HG02981 (cell line): ENCODE data around the gene CCDC27.
"Not testable (repeated sequence)": the region's sequence is repeated elsewhere in the genome, so short reads cannot be mapped to it uniquely, and the experiment has no call there.

Source experiments
- ATAC-seq: cut with Tn5 transposase; IDR thresholded peaks from one replicate; pipeline ENCODE4 v1.9.1; 2021; ENCODE audit warnings: mild to moderate bottlenecking, moderate library complexity; ENCODE audit not compliant: unreplicated experiment

The CCDC27 gene

DNA sequence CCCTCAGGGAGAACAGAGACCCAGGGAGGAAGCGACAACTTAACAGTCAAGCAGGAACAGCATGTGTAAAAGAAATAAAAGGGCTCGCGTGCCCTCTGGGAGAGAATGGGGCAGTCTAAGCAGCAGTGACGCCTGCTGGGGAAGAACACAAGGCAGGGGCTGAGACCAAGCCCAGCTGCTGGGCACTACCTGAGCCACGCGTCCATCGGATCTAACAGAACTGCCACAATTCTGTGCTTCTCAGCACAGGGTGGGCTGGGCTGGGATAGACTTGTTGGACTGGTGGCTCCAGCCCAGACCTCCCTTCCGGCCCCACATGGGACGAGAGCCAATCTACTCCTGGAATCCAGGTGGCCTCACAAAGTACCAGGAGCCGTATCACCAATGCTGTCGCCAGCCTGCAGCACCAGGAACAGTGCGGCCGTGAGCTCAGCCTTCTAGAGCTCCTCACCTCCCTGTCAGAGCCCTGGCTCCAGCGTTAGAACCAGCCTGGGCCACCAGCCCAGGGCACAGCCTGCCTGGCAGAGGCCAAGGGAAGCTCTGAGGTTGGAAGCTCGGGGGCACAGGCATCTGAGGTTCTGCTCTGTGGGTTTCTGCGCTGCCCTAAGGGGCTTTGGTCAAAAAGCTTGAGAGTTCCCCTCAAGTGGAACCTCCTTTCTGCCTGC is 36.6 kb downstream of the CCDC27 start:
- ATAC-seq = no peak

DNA sequence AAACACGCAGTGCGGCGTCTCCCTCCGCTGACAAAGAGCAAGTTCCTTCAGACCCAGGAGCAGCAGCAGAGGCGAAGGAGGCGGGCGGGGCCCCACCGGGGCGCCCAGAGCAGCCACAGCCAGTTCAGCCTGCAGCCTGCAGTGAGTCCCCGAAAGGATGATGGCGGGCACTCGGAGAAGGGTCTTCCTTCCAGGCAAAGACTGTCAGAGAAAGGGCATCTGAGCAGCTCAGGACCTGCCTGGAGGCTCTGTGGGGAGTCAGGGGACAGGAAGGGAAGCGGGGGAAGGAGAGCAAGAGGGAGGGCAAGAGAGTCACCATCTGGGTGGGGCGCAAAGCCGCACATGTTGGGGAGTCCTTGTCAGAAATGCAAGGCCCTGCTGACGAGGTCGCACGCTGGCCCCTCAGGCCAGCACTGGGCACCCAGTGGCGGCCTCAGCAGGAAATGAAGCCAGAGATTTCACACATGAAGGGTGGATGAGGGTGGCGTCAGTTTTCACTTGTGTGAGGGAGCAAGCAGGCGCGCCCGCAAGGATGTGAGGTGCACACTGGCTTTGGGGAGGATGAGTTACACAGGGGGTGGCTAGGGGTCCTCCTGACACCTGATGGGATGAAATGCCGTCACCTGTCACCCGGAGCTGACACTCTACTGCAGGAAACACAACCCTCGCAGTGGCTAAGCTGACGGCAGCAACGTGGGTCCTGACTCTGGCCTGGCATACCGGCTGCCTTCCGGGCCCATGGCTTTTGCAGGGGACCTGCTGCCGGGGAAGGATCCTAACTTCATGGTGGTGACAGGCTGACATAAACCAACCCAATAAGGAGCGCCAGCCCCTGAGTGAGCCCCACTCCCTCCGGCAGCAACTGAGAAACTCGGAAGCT is 37.4 kb downstream of the CCDC27 start:
- ATAC-seq = no peak

DNA sequence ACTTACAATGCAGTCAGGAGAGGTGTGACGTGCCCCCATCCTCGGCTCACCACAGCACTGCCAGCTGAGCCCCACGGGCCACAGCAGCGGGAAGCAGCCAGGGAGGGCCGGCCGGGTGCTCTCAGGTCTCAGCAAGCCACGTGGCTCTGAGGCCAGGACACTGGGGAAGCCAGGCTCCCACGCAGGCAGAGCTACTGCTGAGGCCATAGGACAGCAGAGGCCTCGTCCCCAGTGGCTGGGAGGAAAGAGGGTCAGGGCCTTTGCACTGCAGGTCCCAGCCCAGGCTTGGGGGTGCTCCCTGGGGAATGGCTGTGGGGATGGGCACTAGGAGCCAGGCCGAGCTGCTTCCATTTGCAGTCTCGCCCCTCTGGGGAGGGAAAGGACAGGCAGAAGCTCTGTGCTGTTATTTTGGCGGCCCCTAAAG is 38.3 kb downstream of the CCDC27 start:
- no peak for ATAC-seq

DNA sequence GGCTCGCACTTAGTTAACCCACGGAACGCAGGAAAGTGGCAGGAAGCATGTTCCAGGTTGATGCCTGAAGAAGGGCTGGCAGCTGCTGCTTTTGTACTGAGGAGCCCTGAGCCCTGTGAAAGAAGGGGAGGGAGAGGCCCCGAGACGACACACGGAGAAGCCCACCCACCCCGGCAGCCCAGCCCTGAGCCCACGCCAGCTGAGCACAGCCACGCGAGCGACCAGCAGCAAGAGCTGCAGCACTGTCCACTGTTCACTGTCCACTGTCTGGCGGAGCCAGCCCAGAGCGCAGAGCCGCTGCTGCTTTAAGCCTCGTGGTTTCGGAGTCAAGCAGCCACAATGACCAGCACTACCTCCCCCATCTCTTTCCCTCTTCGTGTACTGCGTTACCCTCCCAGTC is 38.7 kb downstream of the CCDC27 start:
- no peak for ATAC-seq

DNA sequence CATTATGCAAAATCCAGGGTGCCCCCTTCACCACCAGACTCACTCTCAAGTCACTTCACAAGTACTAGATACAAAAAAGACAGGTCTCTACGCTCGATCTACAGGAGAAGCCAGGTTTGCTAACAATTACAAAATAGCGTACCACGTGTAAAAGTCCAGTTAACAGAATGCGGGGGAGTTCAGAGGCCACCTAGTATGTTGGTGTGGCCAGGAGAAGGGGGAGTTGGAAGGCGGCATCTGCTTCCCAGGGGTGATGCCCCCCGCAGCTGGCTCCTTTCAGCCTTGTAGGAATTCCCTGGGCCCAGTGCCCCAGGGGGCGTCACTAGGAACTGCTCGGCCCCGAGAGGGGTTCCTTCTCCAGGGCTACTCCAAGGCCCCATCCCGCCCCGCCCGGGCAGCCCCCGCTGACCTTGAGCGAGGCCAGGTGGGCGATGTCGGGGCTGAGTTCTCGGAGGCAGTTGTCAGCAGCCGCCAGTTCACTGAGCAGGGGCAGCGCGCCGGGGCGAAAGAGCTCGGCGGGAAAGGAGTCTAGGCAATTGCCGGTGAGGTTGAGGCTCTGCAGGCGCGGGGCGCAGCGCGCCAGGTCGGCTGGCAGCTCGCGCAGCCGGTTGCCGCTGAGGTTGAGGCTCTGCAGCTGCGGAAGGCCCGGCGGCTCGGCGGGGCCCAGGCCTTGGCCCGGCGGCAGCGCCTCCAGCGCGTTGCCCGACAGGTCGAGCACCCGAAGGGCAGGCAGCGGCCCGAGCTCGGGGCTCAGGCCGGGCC is 43.4 kb downstream of the CCDC27 start:
- peak; percentile 20 for ATAC-seq

DNA sequence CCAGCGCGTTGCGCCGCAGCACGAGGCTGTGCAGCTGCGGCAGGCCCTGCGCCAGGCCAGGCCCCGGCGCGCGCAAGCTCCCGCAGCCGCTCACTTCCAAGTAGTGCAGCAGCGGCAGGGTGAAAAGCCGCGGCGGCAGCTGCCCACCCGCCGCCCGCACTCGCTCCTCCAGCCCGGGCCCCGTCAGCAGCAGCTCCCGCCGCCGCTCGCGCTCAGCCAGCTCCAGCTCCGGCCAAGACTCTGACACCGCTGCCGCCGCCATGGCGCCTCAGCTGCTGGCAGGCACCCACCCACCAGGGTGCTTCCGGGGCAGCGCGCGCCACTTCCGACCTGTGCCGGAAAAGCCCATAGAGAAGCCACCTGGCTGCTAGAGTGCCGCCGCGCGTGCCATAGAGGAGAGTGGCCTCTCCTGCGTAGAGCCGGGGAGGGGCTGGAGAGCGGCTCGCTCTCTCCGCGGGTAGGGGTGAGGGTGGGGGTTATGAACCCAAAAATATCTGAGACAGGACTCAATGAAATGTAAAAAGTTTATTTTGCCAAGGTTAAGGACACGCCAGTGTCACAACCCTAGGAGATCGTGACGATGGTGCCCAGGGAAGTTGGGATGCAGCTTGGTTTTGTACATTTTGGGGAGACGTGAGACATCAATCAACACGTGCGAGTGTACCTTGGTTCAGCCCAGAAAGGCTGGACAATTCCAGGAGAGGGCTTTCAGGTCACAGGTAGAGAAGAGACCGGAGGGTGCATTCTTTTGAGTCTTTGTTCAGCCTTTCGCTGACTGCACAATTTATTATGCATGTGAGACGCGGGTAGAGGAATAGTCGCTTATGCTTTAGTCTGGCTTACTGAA is 44.2 kb downstream of the CCDC27 start, which contains the start of gene LRRC47:
Gene LRRC47 (minus strand): TSS at position 284 of the 847 bp plus-strand sequence. CDS start 22 bp downstream, at position 262.
- peak; percentile 95 for ATAC-seq

DNA sequence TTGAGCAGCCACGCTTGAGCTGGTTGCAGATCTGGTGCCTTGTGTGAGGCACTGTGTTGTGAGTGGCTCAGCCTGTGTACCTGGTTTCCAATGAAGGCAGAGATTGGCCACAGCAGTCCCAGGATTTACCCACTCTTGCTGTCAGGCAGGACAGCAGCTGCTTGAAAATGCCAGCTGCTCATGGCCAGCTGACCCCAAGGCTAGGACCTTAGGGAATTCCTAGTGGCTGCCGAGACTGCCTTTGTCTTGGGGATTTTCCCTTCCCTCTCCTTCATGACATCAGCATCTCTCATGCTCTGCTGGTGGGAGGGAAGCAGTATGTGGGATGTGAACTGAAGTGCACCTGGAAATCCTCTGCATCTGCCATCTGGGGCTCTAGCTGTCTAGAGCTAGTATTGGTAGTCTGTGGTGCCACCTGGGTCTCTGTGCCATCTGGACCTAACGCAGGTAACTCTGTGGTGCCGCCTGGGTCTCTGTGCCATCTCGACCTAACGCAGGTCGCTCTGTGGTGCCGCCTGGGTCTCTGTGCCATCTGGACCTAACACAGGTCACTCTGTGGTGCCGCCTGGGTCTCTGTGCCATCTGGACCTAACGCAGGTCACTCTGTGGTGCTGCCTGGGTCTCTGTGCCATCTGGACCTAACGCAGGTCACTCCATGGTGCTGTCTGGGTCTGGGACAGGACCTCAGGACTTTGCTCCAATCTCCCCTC is 47.9 kb downstream of the CCDC27 start:
- ATAC-seq = no peak

DNA sequence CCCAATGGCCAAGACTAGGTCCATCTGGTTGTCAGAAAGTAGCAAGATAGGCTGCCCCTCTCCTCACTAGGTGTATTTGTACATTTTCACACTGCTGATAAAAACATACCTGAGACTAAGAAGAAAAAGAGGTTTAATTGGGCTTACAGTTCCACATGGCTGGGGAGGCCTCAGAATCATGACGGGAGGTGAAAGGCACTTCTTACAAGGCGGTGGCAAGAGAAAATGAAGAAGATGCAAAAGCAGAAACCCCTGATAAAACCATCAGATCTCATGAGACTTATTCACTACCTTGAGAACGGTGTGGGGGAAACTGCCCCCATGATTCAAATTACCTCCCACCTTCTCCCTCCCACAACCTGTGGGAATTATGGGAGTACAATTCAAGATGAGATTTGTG is 48.5 kb downstream of the CCDC27 start:
- not testable (repeated sequence) for ATAC-seq

DNA sequence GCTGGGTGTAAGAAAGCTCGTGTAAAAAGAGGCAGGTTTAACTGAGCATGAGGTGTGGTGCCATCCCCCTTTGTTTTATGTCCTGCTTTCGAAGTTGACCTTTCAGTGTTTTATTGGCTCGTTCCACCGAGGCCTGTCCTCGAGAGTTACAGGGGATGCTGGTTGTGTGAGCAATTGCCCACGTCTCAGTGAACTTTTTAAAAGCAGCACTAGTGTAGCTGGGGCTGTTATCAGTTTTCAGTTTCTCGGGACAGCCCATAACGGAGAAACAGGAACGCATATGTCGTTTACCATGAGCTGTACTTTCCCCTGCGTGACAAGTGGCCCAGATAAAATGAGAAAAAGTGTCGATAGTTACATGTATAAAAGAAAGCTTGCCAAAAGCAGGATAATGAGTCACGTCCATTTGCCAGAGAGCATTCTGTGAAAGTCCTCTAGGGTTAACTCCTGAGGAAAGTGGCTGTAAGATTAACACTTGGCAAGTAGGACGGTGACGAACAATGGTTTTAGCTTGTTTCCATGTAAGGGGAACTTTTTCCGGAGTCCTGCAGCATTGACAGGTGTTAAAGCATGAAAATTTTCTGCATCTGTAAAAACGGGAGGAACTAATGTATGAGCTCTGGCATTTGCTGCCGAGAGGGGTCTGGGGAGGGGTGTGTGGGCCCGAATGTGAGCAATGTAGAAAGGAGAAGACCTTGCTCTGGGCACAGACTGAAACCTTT is 51.8 kb downstream of the CCDC27 start:
- ATAC-seq = no peak

DNA sequence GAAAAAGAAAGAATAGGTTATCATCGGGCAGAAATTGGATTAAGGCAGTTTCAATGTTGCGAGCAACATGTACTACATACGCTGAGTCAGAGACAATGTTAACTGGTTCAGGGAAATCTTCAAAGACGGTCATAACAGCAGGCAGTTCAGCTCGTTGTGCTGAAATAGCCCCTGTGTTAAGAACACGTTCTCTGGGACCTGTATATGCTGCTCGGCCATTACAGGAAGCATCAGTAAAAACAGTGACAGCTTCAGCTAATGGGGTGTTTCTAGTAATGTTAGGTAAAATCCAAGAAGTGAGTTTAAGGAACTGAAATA is 52.3 kb downstream of the CCDC27 start:
- ATAC-seq = not testable (repeated sequence)

DNA sequence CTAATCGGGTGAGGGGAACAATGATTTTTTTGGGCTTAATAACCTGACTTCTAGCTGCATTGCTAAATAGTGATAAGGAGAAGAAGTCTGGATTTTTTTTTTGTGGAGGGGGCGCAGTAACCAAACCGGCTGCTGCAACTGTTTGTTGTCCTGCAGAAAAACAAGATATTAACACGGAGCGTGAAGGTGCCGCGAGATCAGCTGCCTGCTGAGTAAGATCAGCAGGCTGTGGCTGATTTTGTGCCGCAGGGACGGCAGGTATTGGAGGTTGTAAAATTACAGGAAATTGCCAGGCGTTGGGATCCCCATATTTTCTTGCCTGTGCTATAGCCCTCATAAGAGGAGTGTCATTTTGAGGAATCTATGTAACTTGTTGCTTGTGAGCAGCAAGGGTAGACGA is 52.8 kb downstream of the CCDC27 start:
- ATAC-seq = no peak

DNA sequence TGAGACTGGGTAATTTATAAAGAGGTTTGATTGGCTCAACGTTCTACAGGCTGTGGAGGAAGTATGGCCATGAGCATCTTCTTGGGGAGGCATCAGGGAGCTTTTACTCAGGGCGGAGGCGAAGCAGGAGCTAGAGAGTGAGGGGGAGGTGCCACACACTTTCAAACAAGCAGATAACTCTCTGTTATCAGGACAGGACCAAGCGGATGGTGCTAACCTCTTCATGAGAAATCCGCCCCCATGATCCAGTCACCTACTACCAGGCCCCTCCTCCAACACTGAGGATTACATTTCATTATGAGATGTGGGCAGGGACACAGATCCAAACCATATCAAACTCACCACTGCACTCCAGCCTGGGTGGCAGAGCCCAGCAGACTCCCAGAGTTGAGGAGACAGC is 55.5 kb downstream of the CCDC27 start:
- no peak for ATAC-seq

DNA sequence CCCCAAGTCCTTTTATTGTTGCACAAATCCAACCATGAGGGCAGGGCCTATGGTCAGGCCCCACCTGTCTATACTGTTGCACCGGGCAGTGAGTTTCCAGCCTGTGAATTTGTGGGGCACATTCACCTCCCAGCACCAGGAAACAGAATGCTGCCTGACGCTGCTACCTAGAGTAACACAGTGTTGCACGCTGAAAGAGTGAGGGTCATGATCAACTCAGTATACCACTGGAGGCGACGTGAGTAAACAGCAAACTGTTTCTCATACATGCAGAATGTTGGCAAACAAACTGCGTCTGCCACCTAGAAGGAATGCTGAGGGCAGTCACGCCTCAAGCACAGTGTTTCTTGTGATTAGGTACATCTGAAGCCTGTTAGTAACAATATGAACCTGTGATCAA is 57.4 kb downstream of the CCDC27 start:
- no peak for ATAC-seq

DNA sequence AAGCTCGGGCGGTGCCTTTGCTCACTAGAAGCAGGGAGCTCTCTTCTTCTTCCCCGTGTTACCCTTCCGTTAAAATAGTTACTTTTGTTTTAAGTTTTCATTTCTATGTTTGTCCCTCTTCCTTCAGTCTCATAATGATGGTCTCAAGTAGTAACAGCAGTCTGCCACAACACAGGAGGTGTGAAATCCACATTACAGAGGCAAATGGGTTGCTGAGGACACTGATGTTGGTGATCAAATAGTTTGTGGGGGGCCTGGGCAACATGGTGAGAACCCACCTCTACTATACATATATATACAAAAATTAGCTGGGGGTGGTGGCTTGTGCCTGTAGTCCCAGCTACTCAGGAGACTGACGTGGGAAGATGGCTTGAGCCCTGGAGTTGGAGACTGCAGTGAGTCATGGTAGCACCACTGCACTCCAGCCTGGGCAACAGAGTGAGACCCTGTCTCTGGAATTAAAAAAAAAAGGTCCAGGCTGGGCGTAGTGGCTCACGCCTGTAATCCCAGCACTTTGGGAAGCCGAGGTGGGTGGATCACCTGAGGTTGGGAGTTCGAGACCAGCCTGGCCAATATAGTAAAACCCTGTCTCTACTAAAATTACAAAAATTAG is 58.0 kb downstream of the CCDC27 start:
- ATAC-seq = not testable (repeated sequence)

DNA sequence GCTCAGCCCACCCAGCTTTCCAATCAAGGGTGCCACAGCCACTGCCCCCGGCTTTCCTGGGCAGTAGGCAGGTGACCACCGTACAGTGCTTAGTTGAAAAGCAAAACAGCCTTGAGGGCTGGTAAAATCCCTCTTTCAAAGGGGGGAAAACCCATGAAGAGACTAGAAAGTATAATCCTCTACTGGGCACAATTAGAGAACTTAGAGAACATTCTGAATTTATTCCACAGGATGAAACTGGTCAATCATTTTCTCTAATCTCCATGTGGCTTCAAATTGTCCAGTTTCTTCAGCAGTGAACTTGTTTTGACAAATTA is 59.3 kb downstream of the CCDC27 start:
- ATAC-seq = no peak

DNA sequence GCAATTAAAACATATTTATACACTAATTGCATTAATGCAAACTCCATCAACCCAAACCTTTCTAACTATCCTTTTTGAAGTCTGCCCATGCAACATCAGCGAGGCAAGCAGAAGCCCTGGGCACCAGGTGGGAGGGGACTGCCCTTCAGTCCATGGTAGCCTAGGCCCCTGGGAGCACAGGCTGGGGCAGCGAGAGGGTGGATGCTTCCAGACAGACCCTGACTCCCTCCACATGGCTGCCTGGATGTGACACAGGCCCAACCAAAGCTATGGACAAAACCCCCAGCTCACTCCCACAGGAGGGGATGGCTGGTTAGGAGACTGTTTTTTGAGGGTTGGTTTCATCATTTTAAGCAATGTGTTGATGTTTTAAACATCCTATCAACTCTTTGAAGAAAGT is 61.8 kb downstream of the CCDC27 start:
- ATAC-seq = no peak

DNA sequence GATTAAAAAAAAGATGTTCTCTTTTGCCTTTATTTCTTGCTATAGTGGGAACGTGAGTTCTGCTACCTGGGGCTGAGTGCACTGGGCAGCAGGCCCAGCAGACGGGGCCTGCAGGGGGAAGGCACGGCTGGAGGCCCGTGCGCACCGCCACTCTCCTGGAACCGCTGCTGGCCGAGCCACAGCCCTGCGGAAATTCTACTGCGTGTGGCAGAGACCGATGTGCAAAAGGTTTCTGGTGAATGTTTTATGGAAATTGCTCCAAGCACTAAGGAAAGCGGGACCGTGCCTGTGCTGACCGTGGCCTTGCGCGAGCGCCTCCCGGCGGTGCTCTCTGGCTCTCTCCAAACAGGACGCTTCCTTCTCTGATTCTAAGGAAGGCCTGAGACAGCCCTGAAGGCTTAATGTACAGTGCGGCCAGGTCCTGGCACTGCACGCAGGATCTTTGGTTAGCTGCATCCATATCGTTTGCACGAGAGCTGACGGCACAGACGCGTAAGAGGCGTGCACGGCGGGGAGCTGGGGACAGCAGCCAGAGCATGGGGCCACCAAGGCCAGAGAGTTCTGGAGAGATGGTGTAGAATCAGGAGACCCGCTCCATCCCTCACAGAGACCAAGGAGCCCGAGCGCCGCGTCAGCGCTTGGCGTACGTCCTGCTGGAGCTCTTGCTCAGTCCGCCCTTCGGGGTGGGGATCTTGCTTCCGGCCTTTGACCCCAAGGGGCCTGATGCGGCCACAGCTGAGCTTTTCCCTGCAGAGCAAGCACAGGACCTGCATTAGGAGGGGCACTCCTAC is 62.7 kb downstream of the CCDC27 start:
- ATAC-seq = no peak
